H1 (cell line): ENCODE results near the gene UGT1A7.

Experiments
- BACH1 ChIP-seq: IDR thresholded peaks from 2 replicates; pipeline ENCODE4 v1.6.1; 2012; ENCODE audit warnings: low read length, improper control_type of control experiment
- EZH2 ChIP-seq: fragments of 200-600 bp; sonication (generic); IDR thresholded peaks from 2 replicates; pipeline ENCODE4 v1.7.1; 2012; ENCODE audit warnings: low read depth, mild to moderate bottlenecking, moderate library complexity, low read length, inconsistent platforms; ENCODE audit not compliant: severe bottlenecking
- GABPA ChIP-seq: IDR thresholded peaks from 2 replicates; pipeline ENCODE4 v1.6.1; 2011; ENCODE audit warnings: mild to moderate bottlenecking, low read length, moderate library complexity, borderline replicate concordance; ENCODE audit not compliant: insufficient read depth
- JUND ChIP-seq: IDR thresholded peaks from 2 replicates; pipeline ENCODE4 v1.6.1; 2011; ENCODE audit warnings: mild to moderate bottlenecking, improper control_type of control experiment, low read length
- POLR2A ChIP-seq, 2 experiments: IDR thresholded peaks; 1 replicate in 1 of 2; 2 replicates in 1 of 2; pipeline ENCODE4 v1.6.1; 2011; ENCODE audit warnings: low read depth in 2 of 2, low read length in 2 of 2, mild to moderate bottlenecking in 2 of 2; ENCODE audit errors: control extremely low read depth in 1 of 2
- POLR2AphosphoS5 ChIP-seq: IDR thresholded peaks from 2 replicates; pipeline ENCODE4 v1.6.1; 2011; ENCODE audit warnings: low read depth, low read length
- RXRA ChIP-seq: IDR thresholded peaks from 2 replicates; pipeline ENCODE4 v1.6.1; 2011; ENCODE audit warnings: low read depth, mild to moderate bottlenecking, low read length, moderate library complexity; ENCODE audit not compliant: insufficient read depth
- SIRT6 ChIP-seq: IDR thresholded peaks from one replicate; pipeline ENCODE4 v1.7.1; 2012; ENCODE audit warnings: low read length, inconsistent platforms
- SP1 ChIP-seq: IDR thresholded peaks from 2 replicates; pipeline ENCODE4 v1.6.1; 2011; ENCODE audit warnings: low read depth, low read length
- SUZ12 ChIP-seq: fragments of 200-600 bp; sonication (generic); IDR thresholded peaks from 2 replicates; pipeline ENCODE4 v1.6.1; 2012; ENCODE audit warnings: mild to moderate bottlenecking, inconsistent platforms, low read length, moderate library complexity, mixed read lengths
- TAF1 ChIP-seq: IDR thresholded peaks from 2 replicates; pipeline ENCODE4 v1.6.1; 2011; ENCODE audit warnings: mild to moderate bottlenecking, low read depth, low read length
- TF ChIP-seq, protein P1 (sequence below): IDR thresholded peaks from 2 replicates; pipeline ENCODE4 v1.6.1; 2012; ENCODE audit warnings: inconsistent platforms
- TF ChIP-seq, protein P2 (sequence below), 3 experiments: IDR thresholded peaks; 1 replicate in 2 of 3; 2 replicates in 1 of 3; pipeline versions ENCODE4 v1.5.1 to v1.6.1; 2011; ENCODE audit warnings: low read length in 3 of 3, mild to moderate bottlenecking in 3 of 3, inconsistent platforms in 2 of 3, low read depth in 1 of 3, moderate library complexity in 1 of 3; ENCODE audit not compliant: insufficient read depth in 1 of 3; ENCODE audit errors: control extremely low read depth in 1 of 3

DNA sequence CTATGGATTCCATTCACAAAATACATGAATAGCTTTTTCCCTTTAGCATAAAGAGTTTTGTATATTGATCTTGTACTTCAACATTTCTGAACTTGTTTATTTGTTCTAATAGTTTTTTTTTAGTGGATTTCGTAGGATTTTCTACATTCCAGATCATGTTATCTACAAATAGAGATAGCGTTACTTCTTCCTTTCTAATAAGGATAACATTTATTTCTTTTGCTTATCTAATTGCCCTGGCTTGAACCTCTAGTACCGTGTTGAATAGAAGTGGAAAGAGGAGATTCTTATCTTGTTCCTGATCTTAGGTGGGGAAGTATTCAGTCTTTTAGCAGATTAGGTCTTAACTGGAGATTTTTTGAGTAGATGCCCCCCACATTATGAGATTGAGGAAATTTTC, 20.5 kb downstream of the UGT1A7 start:
- TF ChIP-seq, protein P1, sequence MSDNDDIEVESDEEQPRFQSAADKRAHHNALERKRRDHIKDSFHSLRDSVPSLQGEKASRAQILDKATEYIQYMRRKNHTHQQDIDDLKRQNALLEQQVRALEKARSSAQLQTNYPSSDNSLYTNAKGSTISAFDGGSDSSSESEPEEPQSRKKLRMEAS = no peak
- no peak for TF ChIP-seq BACH1
- no peak for TF ChIP-seq GABPA
- TF ChIP-seq SIRT6 = no peak
- no peak for TF ChIP-seq EZH2
- TF ChIP-seq POLR2A (IDR thresholded peaks at IDR 0.05; ENCODE audit: control extremely low read depth in 1 of 2, low read depth in 2 of 2, low read length in 2 of 2) = no peak
- TF ChIP-seq SUZ12 = no peak
- TF ChIP-seq JUND = no peak
- no peak for TF ChIP-seq RXRA
- TF ChIP-seq, protein P2, sequence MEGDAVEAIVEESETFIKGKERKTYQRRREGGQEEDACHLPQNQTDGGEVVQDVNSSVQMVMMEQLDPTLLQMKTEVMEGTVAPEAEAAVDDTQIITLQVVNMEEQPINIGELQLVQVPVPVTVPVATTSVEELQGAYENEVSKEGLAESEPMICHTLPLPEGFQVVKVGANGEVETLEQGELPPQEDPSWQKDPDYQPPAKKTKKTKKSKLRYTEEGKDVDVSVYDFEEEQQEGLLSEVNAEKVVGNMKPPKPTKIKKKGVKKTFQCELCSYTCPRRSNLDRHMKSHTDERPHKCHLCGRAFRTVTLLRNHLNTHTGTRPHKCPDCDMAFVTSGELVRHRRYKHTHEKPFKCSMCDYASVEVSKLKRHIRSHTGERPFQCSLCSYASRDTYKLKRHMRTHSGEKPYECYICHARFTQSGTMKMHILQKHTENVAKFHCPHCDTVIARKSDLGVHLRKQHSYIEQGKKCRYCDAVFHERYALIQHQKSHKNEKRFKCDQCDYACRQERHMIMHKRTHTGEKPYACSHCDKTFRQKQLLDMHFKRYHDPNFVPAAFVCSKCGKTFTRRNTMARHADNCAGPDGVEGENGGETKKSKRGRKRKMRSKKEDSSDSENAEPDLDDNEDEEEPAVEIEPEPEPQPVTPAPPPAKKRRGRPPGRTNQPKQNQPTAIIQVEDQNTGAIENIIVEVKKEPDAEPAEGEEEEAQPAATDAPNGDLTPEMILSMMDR (IDR thresholded peaks at IDR 0.05; ENCODE audit: control extremely low read depth in 1 of 3, insufficient read depth in 1 of 3, low read depth in 1 of 3, low read length in 3 of 3) = no peak
- no peak for TF ChIP-seq TAF1
- no peak for TF ChIP-seq POLR2AphosphoS5
- no peak for TF ChIP-seq SP1
